PC-3 (cell line): ENCODE results near the gene PARP15. TPM values are rescaled to one million over a fixed set of nuclear protein-coding genes. Genes with fewer than 3 reads are reported as not detected.

Experiments used
- ATAC-seq: fragments of 200-7000 bp; cut with Tn5 transposase; 2 replicates; pipeline ENCODE4 v1.9.1; 2020; ENCODE audit warnings: mild to moderate bottlenecking, moderate library complexity
- BruUV-seq: library from RNA; stranded (reverse); fragments of 400-500 nt; replicated peaks from 2 replicates; lab custom pipeline; 2021; lab: Mats Ljungman, UMichigan
- CTCF ChIA-PET: fragments of 300-600 bp; sonication (Branson Sonifier 250); formaldehyde crosslinking; loops from one replicate; lab custom pipeline; 2022; ENCODE audit warnings: antibody characterized with exemption; lab: Charles Lee
- POLR2A ChIA-PET: fragments of 300-600 bp; sonication (Branson Sonifier 250); formaldehyde crosslinking; loops from one replicate; lab custom pipeline; 2022; ENCODE audit warnings: antibody characterized with exemption; ENCODE audit not compliant: unreplicated experiment; lab: Charles Lee
- DNase-seq: peaks from one replicate; pipeline ENCODE4 v3.0.0-alpha.2; 2015
- H2AFZ ChIP-seq: fragments of 300-600 bp; sonication (generic); 2 replicates; pipeline ENCODE4 v1.6.0; 2016; ENCODE audit warnings: antibody characterized with exemption, low read length
- H3F3A ChIP-seq: fragments of 300-600 bp; sonication (generic); one replicate; pipeline ENCODE4 v1.6.0; 2017; ENCODE audit warnings: antibody characterized with exemption, low read length, control low read depth, mild to moderate bottlenecking; ENCODE audit not compliant: unreplicated experiment
- H3K27ac ChIP-seq: fragments of 300-600 bp; sonication (generic); 2 replicates; pipeline ENCODE4 v1.5.1; 2016; ENCODE audit warnings: mild to moderate bottlenecking, low read length
- H3K27me3 ChIP-seq: fragments of 300-600 bp; sonication (generic); 2 replicates; pipeline ENCODE4 v1.6.1; 2016; ENCODE audit warnings: low read length, mixed read lengths
- H3K36me3 ChIP-seq: fragments of 300-600 bp; sonication (generic); 2 replicates; pipeline ENCODE4 v1.6.1; 2016; ENCODE audit warnings: low read depth, mixed run types, low read length, mixed read lengths
- H3K4me1 ChIP-seq: fragments of 300-600 bp; sonication (generic); 2 replicates; pipeline ENCODE4 v1.5.1; 2016; ENCODE audit warnings: low read length; ENCODE audit not compliant: insufficient read depth
- H3K4me2 ChIP-seq: fragments of 300-600 bp; sonication (generic); 2 replicates; pipeline ENCODE4 v1.6.0; 2016; ENCODE audit warnings: low read length
- H3K4me3 ChIP-seq: fragments of 300-600 bp; sonication (generic); 2 replicates; pipeline ENCODE4 v1.5.1; 2016; ENCODE audit warnings: mild to moderate bottlenecking, low read length, mixed read lengths
- H3K79me2 ChIP-seq: fragments of 300-600 bp; sonication (generic); 2 replicates; pipeline ENCODE4 v1.6.1; 2017; ENCODE audit warnings: low read length, mixed read lengths
- H3K9ac ChIP-seq: fragments of 300-600 bp; sonication (generic); 2 replicates; pipeline ENCODE4 v1.6.0; 2016; ENCODE audit warnings: mild to moderate bottlenecking, low read length
- H3K9me2 ChIP-seq: fragments of 300-600 bp; sonication (generic); replicated peaks from 2 replicates; pipeline ENCODE4 v1.6.1; 2016; ENCODE audit warnings: mixed run types, low read length, mixed read lengths
- H3K9me3 ChIP-seq: fragments of 300-600 bp; sonication (generic); 2 replicates; pipeline ENCODE4 v1.6.1; 2016; ENCODE audit warnings: low read length, mixed read lengths
- H4K20me1 ChIP-seq: fragments of 300-600 bp; sonication (generic); 2 replicates; pipeline ENCODE4 v1.6.1; 2016; ENCODE audit warnings: low read length, mixed read lengths
- EZH2 ChIP-seq: fragments of 300-600 bp; sonication (generic); IDR thresholded peaks from one replicate; pipeline ENCODE4 v1.6.1; 2017; ENCODE audit warnings: antibody characterized with exemption, mild to moderate bottlenecking, low read length; ENCODE audit not compliant: unreplicated experiment
- EZH2phosphoT487 ChIP-seq: fragments of 300-600 bp; sonication (generic); IDR thresholded peaks from 2 replicates; pipeline ENCODE4 v1.6.1; 2018; ENCODE audit warnings: mild to moderate bottlenecking, antibody characterized with exemption, low read length, borderline replicate concordance
- intact Hi-C: fragments of 100-400 bp; cut with micrococcal nuclease; formaldehyde crosslinking; loops from 2 replicates; pipeline ENCODE4 v1.9.0; 2023
- total RNA-seq: library from RNA; depleted of rRNA; stranded (reverse); fragments of >200 nt; gene quantifications from 2 replicates; pipeline ENCODE4 v1.2.3, GENCODE V29; 2014
- TF ChIP-seq, protein P1 (sequence below): fragments of 300-600 bp; sonication (generic); conservative IDR thresholded peaks from 2 replicates; pipeline ENCODE4 v1.5.1; 2017; ENCODE audit warnings: antibody characterized with exemption, low read depth, mild to moderate bottlenecking, low read length

PARP15 gene
- total RNA-seq, 1 experiment from 2014 or later = not detected

DNA sequence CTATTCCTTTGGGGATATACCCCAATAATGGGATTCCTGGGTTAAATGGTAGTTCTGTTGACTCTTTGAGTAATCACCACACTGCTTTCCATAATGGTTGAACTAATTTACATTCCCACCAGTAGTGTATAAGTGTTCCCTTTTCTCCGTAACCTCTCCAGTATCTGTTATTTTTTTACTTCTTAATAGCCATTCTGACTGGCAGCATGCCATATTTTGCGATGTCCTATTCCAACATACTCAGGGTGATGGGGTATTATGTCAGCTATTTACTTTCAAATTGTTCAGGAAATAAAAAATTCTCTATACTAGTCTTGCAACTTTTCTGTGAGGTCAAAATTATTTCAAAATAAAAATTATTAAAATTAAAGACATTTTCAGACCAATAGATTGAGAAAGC lies 94.1 kb downstream of the PARP15 start:
- ChIA-PET CTCF (no interaction called here), POLR2A (no interaction called here)
- Histone ChIP-seq H3K9ac (no peak overlapping the region), H3K4me1 (peaks cover 14% of the 10 kb centered on the region), H3K4me2 (no peak overlapping the region), H4K20me1 (no peaks in the 10 kb centered on the region), H3K79me2 (no peaks in the 10 kb centered on the region), H3K9me3 (no peaks in the 10 kb centered on the region), H3K36me3 (no peaks in the 10 kb centered on the region), H3K27ac (no peak overlapping the region), H3K27me3 (no peaks in the 10 kb centered on the region), H3K9me2 (no peaks in the 10 kb centered on the region), H2AFZ (no peak overlapping the region), H3F3A (no peaks in the 10 kb centered on the region), H3K4me3 (no peak overlapping the region)
- intact Hi-C loops = no loop called here
- DNase-seq = no peak
- no peak for TF ChIP-seq EZH2phosphoT487
- TF ChIP-seq EZH2 = no peak
- TF ChIP-seq, protein P1, sequence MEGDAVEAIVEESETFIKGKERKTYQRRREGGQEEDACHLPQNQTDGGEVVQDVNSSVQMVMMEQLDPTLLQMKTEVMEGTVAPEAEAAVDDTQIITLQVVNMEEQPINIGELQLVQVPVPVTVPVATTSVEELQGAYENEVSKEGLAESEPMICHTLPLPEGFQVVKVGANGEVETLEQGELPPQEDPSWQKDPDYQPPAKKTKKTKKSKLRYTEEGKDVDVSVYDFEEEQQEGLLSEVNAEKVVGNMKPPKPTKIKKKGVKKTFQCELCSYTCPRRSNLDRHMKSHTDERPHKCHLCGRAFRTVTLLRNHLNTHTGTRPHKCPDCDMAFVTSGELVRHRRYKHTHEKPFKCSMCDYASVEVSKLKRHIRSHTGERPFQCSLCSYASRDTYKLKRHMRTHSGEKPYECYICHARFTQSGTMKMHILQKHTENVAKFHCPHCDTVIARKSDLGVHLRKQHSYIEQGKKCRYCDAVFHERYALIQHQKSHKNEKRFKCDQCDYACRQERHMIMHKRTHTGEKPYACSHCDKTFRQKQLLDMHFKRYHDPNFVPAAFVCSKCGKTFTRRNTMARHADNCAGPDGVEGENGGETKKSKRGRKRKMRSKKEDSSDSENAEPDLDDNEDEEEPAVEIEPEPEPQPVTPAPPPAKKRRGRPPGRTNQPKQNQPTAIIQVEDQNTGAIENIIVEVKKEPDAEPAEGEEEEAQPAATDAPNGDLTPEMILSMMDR = no peak
- no peak for ATAC-seq
- no TSS peak for BruUV-seq

GRCh38 chr3:122674339-122674738 lies 96.9 kb downstream of the PARP15 start:
- H3K4me2 ChIP-seq = no peak overlapping the region
- ATAC-seq = no peak
- H3K9me3 ChIP-seq = no peaks in the 10 kb centered on the region
- H2AFZ ChIP-seq = no peak overlapping the region
- no peaks in the 10 kb centered on the region for H4K20me1 ChIP-seq
- no peaks in the 10 kb centered on the region for H3F3A ChIP-seq
- TF ChIP-seq, protein P1 = no peak
- no peak for TF ChIP-seq EZH2phosphoT487
- no peak for TF ChIP-seq EZH2
- H3K4me1 ChIP-seq = peaks cover 12% of the 10 kb centered on the region
- H3K27ac ChIP-seq = no peak overlapping the region
- ChIA-PET POLR2A (no interaction called here), CTCF (no interaction called here)
- intact Hi-C loops = no loop called here
- no peaks in the 10 kb centered on the region for H3K36me3 ChIP-seq
- no peaks in the 10 kb centered on the region for H3K9me2 ChIP-seq
- no peaks in the 10 kb centered on the region for H3K27me3 ChIP-seq
- no peaks in the 10 kb centered on the region for H3K79me2 ChIP-seq
- no peak overlapping the region for H3K4me3 ChIP-seq
- DNase-seq = no peak
- no TSS peak for BruUV-seq
- H3K9ac ChIP-seq = no peak overlapping the region

- Histone ChIP-seq H3F3A (no peaks in the 10 kb centered on the region), H3K4me2 (no peak overlapping the region), H3K9me3 (no peaks in the 10 kb centered on the region), H3K36me3 (no peaks in the 10 kb centered on the region), H3K9ac (no peak overlapping the region), H3K4me1 (peaks cover 18% of the 10 kb centered on the region), H4K20me1 (no peaks in the 10 kb centered on the region), H3K27me3 (no peaks in the 10 kb centered on the region), H3K79me2 (peaks cover 6% of the 10 kb centered on the region), H2AFZ (no peak overlapping the region), H3K27ac (no peak overlapping the region), H3K9me2 (no peaks in the 10 kb centered on the region), H3K4me3 (no peak overlapping the region)
- DNase-seq (no peak), ATAC-seq (no peak)
- intact Hi-C loops = loop anchor here (5.0 kb wide), 1 partner anchor 284 kb away; no protein-coding TSS in a partner anchor
- no TSS peak for BruUV-seq
- CTCF ChIA-PET = interaction anchor here (0.6 kb wide), 1 partner anchor 117 kb away, joined by 3 read pairs; no protein-coding TSS in a partner anchor
- no peak for TF ChIP-seq EZH2phosphoT487
- TF ChIP-seq, protein P1 = no peak
- no peak for TF ChIP-seq EZH2
- POLR2A ChIA-PET = no interaction called here
Measured at GRCh38 chr3:122676759-122677158, 99.3 kb downstream of the PARP15 start.
